Spleen (tissue), 11 donors: Measurements from ENCODE around the gene GPR35. TPM values are rescaled to one million over a fixed set of nuclear protein-coding genes. Genes with fewer than 3 reads are reported as not detected.
"Not testable (repeated sequence)": the region's sequence is repeated elsewhere in the genome, so short reads cannot be mapped to it uniquely, and the experiment has no call there.

ENCODE experiments used
- DNase-seq: peaks from one replicate; pipeline ENCODE4 v3.0.0-alpha.2; 2020
- H3K27ac ChIP-seq, 8 donors: fragments of 200-600 bp; sonication (generic) in 7 of 8; 1 replicate in 4 of 8; 2 replicates in 4 of 8; pipeline versions ENCODE4 v1.5.0 to v1.8.0; 2016 to 2021; ENCODE audit warnings: inconsistent platforms in 4 of 8, mild to moderate bottlenecking in 4 of 8, moderate library complexity in 1 of 8
- H3K27me3 ChIP-seq, 7 donors: fragments of 200-600 bp; sonication (generic) in 6 of 7; replicated peaks in 1 of 7; 1 replicate in 4 of 7; 2 replicates in 3 of 7; pipeline versions ENCODE4 v1.5.0 to v1.8.0; 2016 to 2021; ENCODE audit warnings: inconsistent platforms in 3 of 7, mild to moderate bottlenecking in 1 of 7
- H3K36me3 ChIP-seq, 6 donors: fragments of 200-600 bp; sonication (generic) in 5 of 6; 1 replicate in 4 of 6; 2 replicates in 2 of 6; pipeline versions ENCODE4 v1.5.0 to v1.8.0; 2016 to 2021; ENCODE audit warnings: inconsistent platforms in 2 of 6
- H3K4me1 ChIP-seq, 6 donors: fragments of 200-600 bp; sonication (generic) in 5 of 6; 1 replicate in 3 of 6; 2 replicates in 3 of 6; pipeline versions ENCODE4 v1.5.0 to v1.8.0; 2016 to 2021; ENCODE audit warnings: inconsistent platforms in 3 of 6
- H3K4me3 ChIP-seq, 8 donors: fragments of 200-600 bp; sonication (generic) in 7 of 8; 1 replicate in 4 of 8; 2 replicates in 4 of 8; pipeline versions ENCODE4 v1.5.0 to v1.8.0; 2016 to 2021; ENCODE audit warnings: inconsistent platforms in 4 of 8, mild to moderate bottlenecking in 4 of 8, moderate library complexity in 2 of 8
- H3K9me3 ChIP-seq, 8 donors: fragments of 200-600 bp; sonication (generic) in 7 of 8; 1 replicate in 4 of 8; 2 replicates in 4 of 8; pipeline versions ENCODE4 v1.5.0 to v1.8.0; 2016 to 2021; ENCODE audit warnings: inconsistent platforms in 4 of 8
- CTCF ChIP-seq, 11 experiments: fragments of 200-600 bp in 7 of 11; fragments of 450-650 bp in 4 of 11; sonication (generic) in 4 of 11; IDR thresholded peaks in 8 of 11; conservative IDR thresholded peaks in 3 of 11; 1 replicate in 7 of 11; 2 replicates in 4 of 11; pipeline versions ENCODE4 v1.4.0 to v1.8.0; 2016 to 2021; ENCODE audit warnings: antibody characterized with exemption in 11 of 11, inconsistent platforms in 4 of 11, mild to moderate bottlenecking in 1 of 11
- POLR2A ChIP-seq, 3 donors: fragments of 450-650 bp; IDR thresholded peaks; one replicate each; pipeline ENCODE4 v1.5.1; 2017; ENCODE audit warnings: antibody characterized with exemption in 3 of 3, mild to moderate bottlenecking in 1 of 3
- POLR2AphosphoS5 ChIP-seq, 3 donors: sonication (generic); formaldehyde crosslinking; IDR thresholded peaks; one replicate each; pipeline ENCODE4 v1.5.1; 2017; ENCODE audit warnings: antibody characterized with exemption in 3 of 3
- WGBS, 5 donors: extraction: QIAGEN DNeasy Blood & Tissue Kit in 3 of 5; methylation state at CpG; one replicate each; pipeline versions ENCODE4 v1.1.5 to v1.1.7; 2013 to 2018; 5-methylcytosine and 5-hydroxymethylcytosine counted together
- intact Hi-C: fragments of 100-400 bp; cut with DNase I; formaldehyde crosslinking; loops from one replicate; pipeline ENCODE4 v1.15.0; 2023; ENCODE audit warnings: low total_unique reads
- polyA plus RNA-seq, 3 donors: library from polyadenylated mRNA; stranded (reverse); fragments of 200-250 nt; gene quantifications; one replicate each; pipeline ENCODE4 v1.2.1, GENCODE V29; 2013
- total RNA-seq, 7 donors: library from RNA; depleted of rRNA in 3 of 7; stranded (reverse); fragments of >200 nt in 3 of 7; fragmentation: NEBNext Ultra II Directional in 4 of 7; extraction: Animal tissue kit (Norgen Biotek cat#: 25700) in 4 of 7; gene quantifications; one replicate each; pipeline versions ENCODE4 v1.1.0 to v1.2.1, GENCODE V29; 2016 to 2021
- donor health status: healthy with polysubstance abuse.
- donor health status: DM: no; HTN: no; CAD: no; lungs with moderate emphysema.
- donor health status: DM: no; HTN: no; CAD: no.
- donor health status: Bipolar disorder and iron deficiency.
- donor health status: healthy.
- donor health status: DM: no; HTN: no; CAD: no.
- donor health status: DM: yes; HTN: yes; CAD: no.

Gene GPR35
- total and polyA plus RNA-seq, 10 donors: 7.4 to 25.3 (median 18.3) TPM

GRCh38 chr2:240613781-240614180 lies 11.5 kb upstream of the GPR35 start:
- H3K27me3 ChIP-seq: no peaks in the 10 kb centered on the region
- no peak overlapping the region for H3K27ac ChIP-seq
- peaks cover 0 to 22% (median 0%) of the 10 kb centered on the region in 6 donors for H3K36me3 ChIP-seq
- intact Hi-C loops: no loop called here
- no peak overlapping the region for H3K4me3 ChIP-seq
- 94 to 99% (median 96%) methylated on average over 4 of the region's 4 CpGs for WGBS, 5 donors
- DNase-seq: no peak
- H3K9me3 ChIP-seq: peaks cover 0 to 15% (median 10%) of the 10 kb centered on the region in 8 donors
- TF ChIP-seq CTCF (IDR thresholded peaks at IDR 0.05 in 8 of 11, conservative IDR thresholded peaks at IDR 0.05 in 3 of 11) (no peak), POLR2A (IDR thresholded peaks at IDR 0.05) (no peak), POLR2AphosphoS5 (IDR thresholded peaks at IDR 0.05) (no peak)
- peaks cover 0 to 22% (median 10%) of the 10 kb centered on the region in 6 donors for H3K4me1 ChIP-seq

- H3K4me3 ChIP-seq: no peak overlapping the region
- DNase-seq: peak; percentile 48
- peaks cover 0 to 28% (median 0%) of the 10 kb centered on the region in 6 donors for H3K36me3 ChIP-seq
- H3K4me1 ChIP-seq: peaks cover 0 to 23% (median 12%) of the 10 kb centered on the region in 6 donors
- TF ChIP-seq CTCF (IDR thresholded peaks at IDR 0.05 in 8 of 11, conservative IDR thresholded peaks at IDR 0.05 in 3 of 11) (no peak), POLR2A (IDR thresholded peaks at IDR 0.05) (no peak), POLR2AphosphoS5 (IDR thresholded peaks at IDR 0.05) (no peak)
- H3K27ac ChIP-seq: no peak overlapping the region
- no peaks in the 10 kb centered on the region for H3K27me3 ChIP-seq
- intact Hi-C loops: no loop called here
- WGBS, 5 donors: 96 to 98% (median 96%) methylated on average over 9 of the region's 9 CpGs
- peaks cover 0 to 15% (median 10%) of the 10 kb centered on the region in 8 donors for H3K9me3 ChIP-seq
Observed at GRCh38 chr2:240614391-240614790, 10.9 kb upstream of the GPR35 start.

- no peak for TF ChIP-seq POLR2A (IDR thresholded peaks at IDR 0.05)
- no peak for TF ChIP-seq POLR2AphosphoS5 (IDR thresholded peaks at IDR 0.05)
- no peak for TF ChIP-seq CTCF (IDR thresholded peaks at IDR 0.05 in 8 of 11, conservative IDR thresholded peaks at IDR 0.05 in 3 of 11)
- peaks cover 0 to 34% (median 0%) of the 10 kb centered on the region in 6 donors for H3K36me3 ChIP-seq
- peaks cover 0 to 33% (median 21%) of the 10 kb centered on the region in 6 donors for H3K4me1 ChIP-seq
- intact Hi-C loops: no loop called here
- no peak overlapping the region for H3K4me3 ChIP-seq
- no peak overlapping the region for H3K27ac ChIP-seq
- no peaks in the 10 kb centered on the region for H3K27me3 ChIP-seq
- DNase-seq: no peak
- 75 to 93% (median 83%) methylated on average over 2 of the region's 2 CpGs for WGBS, 5 donors
- H3K9me3 ChIP-seq: peaks cover 0 to 15% (median 10%) of the 10 kb centered on the region in 8 donors
Observed at GRCh38 chr2:240615396-240615795, 9.9 kb upstream of the GPR35 start.

GRCh38 chr2:240615820-240616547 lies 9.3 kb upstream of the GPR35 start:
- Histone ChIP-seq H3K9me3 (peaks cover 0 to 15% (median 10%) of the 10 kb centered on the region in 8 donors), H3K4me1 (peaks cover 0 to 39% (median 27%) of the 10 kb centered on the region in 6 donors), H3K4me3 (no peak overlapping the region), H3K27me3 (no peaks in the 10 kb centered on the region), H3K27ac (no peak overlapping the region), H3K36me3 (peaks cover 0 to 28% (median 0%) of the 10 kb centered on the region in 6 donors)
- DNase-seq: peak; percentile 69
- WGBS, 5 donors: 84 to 91% (median 87%) methylated on average over 19 to 20 of the region's 20 CpGs
- no peak for TF ChIP-seq POLR2AphosphoS5 (IDR thresholded peaks at IDR 0.05)
- no peak for TF ChIP-seq CTCF (IDR thresholded peaks at IDR 0.05 in 8 of 11, conservative IDR thresholded peaks at IDR 0.05 in 3 of 11)
- no peak for TF ChIP-seq POLR2A (IDR thresholded peaks at IDR 0.05)
- intact Hi-C loops: no loop called here

- intact Hi-C loops, DNase-seq, H3K27me3 ChIP-seq, H3K4me3 ChIP-seq, H3K27ac ChIP-seq: not testable (repeated sequence)
- WGBS, 5 donors: 76 to 100% (median 84%) methylated on average over 2 to 5 of the region's 5 CpGs
- Histone ChIP-seq H3K4me1 (peaks cover under 1 to 42% (median 37%) of the 10 kb centered on the region in 6 donors), H3K36me3 (peaks cover 0 to 28% (median 0%) of the 10 kb centered on the region in 6 donors), H3K9me3 (peaks cover 0 to 15% (median 10%) of the 10 kb centered on the region in 8 donors)
Observed at GRCh38 chr2:240616860-240617666, 8.2 kb upstream of the GPR35 start.
